GM18505 (cell line): ENCODE data around the gene DUS3L.
"Not testable (repeated sequence)": the region's sequence is repeated elsewhere in the genome, so short reads cannot be mapped to it uniquely, and the experiment has no call there.

Source experiments
- ATAC-seq: cut with Tn5 transposase; IDR thresholded peaks from one replicate; pipeline ENCODE4 v1.9.1; 2021; ENCODE audit not compliant: unreplicated experiment
- POLR2A ChIP-seq: IDR thresholded peaks from 4 replicates; pipeline ENCODE4 v1.6.1; 2011; ENCODE audit warnings: borderline replicate concordance; ENCODE audit not compliant: insufficient read depth, insufficient read length; ENCODE audit errors: extremely low read depth

Gene DUS3L

DNA sequence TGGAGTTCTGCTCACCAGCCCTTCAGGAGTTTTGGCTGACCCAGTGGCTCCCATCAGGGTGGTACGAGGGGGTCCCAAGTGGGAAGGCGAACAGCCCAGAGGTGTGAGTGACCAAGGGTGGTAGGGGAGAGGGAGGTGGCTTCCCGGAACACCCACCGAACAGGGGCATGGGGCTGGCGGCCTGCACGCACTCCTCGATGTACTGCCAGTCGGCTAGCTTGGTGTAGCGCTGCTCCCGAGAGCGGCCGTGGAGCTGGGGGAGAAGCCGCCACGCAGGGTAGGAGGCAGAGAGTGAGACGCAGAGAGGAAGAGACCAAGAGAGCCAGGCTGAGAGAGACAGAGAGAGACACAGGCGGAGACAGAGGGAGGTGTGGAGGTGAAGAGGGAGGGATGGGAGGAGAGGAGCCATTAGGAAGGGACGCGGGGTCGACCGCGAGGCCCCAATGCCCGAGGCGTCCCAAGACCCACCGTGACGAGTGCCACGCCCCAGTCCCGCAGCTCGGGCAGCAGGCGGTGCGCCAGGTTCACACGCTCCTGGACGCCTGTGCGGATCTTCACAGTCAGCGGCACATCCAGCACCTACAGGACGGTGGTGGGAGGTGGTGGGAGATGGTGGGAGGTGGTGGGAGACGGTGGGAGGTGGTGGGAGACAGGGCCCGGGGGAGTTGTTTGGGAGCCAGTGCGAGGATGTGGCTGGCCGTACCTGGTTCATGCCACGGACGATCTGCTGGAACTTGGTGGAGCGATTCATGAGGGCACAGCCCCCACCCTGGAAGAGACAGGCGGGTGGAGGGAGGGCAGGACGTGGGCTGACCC is 4.2 kb downstream of the DUS3L start:
- no peak for TF ChIP-seq POLR2A
- ATAC-seq = no peak

DNA sequence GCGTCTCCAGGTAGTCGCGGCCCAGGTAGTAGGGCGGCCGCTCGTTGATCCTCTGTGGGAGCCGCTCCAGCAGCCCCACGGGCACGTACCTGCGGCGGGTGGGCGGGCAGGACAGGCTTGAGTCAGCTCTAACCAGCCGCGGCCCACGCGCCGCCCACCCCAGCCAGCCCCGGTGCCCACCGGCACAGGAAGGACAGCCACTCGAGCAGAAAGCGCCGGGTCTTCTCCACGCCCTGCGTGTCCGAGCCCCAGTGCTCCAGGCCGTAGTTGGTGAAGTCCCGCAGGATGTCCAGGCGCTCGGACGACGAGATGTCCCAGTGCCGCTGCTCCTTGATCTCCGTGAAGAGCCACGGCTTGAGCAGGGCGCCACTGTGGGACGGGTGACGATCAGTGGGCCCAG is 5.5 kb downstream of the DUS3L start:
- ATAC-seq = no peak
- no peak for TF ChIP-seq POLR2A

DNA sequence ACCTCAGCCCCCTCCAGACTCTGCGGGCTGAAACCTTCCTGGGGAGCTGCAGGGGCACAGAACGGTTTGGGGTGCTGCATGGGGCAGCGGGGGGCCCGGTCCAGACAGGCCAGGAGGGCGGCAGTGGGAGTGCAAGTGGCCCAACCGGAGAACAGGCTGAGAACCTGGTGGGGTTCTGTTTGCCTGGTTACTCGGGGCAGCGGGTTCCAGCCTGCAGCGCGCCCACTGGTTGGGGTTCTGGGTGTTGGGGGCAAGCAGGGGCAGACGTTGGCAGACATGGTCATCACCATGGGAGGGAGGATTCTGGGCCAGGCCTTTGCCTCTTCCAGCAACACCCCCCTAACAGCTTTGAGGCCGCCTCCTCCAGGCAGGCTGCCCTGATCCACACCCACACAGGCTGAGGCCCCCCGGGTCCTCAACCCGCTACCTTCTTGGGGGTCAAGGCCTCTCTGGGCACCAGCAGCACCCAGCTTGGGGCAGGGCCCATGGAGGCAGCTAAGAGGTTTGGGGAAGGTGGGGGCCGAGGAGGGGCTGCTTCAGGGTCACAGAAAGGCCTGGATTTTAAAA is 6.3 kb downstream of the DUS3L start, which contains the start of gene PRR22:
Gene PRR22, minus strand, starts transcription at position 166 of the 567 bp plus-strand sequence. Its CDS starts 86 bp downstream, at position 80.
- no peak for ATAC-seq

DNA sequence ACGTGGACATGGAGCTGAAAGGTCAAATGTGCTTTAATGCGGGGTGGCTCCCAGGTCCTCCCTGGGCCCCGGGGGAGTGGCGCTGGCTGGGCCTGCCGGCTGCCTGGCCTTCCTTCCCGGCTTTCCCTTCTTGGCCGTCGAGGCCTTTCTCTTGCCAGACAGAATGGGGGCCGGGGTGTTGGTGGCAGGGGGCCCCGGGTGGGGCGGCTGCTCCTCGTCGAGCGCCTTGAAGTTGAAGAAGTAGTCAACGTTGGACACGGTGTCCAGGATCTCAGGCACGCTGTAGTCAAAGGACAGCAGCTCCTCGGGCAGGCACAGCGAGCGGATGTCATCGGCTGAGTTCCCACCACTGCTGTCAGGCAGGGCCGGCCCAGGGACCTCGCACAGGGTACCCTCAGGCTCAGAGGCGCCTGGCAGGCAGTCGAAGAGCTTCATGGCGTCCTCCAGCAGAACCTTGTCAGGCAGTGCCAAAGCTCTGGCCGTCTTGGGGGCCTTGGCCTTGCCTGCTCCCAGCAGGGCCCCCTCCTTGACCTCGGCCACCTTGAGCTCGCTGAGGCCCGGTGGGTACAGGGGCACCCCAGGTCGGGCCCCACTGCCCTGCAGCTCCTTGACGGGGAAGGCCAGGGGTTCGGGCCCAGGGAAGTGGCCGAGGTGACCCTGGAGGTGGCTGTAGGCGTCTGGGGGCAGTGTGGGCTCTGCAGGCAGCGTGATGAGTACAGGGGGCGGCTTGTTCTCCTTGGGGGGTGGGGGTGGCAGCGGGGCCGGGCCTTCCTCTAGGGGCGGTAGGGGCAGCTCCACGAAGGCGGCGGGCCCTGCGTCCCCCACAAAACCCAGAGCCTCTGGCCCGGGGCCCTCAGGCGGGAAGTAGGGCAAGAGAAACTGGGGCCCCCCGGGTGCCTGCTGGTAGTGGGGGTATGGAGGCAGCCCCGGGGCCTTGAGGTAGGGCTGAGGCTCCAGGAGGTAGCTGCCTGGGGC is 7.7 kb downstream of the DUS3L start:
- no peak for TF ChIP-seq POLR2A
- ATAC-seq = no peak

More for the DNA sequence above, 6.3 kb downstream of the DUS3L start, which contains the start of gene PRR22:
- TF ChIP-seq POLR2A = no peak

DNA sequence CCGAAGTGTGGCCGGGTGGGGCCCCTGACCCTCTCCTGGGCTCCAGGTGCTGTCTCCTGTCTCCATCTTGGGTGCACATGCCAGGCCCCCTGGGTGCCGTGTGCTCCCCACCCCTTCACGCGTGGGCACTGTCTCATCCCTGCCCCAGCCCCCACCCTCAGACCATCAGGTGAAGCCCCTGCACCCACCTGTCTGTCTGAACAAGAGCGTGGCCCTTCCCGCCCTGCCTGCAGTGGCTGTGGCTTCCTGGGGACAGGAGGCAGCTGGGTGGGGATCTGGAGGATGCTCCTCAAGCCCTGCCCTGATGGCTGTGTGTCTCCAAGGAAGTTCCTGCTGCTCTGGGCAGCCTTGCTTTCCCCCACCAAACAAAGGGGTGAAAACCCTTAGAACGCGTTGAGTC is 8.6 kb downstream of the DUS3L start:
- no peak for TF ChIP-seq POLR2A
- ATAC-seq = no peak

DNA sequence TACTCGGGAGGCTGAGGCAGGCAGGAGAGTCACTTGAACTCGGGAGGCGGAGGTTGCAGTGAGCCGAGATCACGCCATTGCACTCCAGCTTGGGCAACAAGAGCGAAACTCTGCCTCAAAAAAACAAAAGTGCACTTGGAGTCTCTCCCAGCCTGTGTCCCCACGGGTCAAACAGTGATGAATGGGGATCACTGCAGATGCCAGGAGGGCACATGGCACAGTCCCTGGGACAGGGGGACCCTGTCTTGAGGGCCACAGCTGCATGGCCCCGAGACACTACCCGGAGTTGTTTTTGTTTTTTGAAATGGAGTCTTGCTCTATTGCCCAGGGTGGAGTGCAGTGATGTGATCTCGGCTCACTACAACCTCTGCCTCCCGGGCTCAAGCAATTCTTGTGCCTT is 10.0 kb downstream of the DUS3L start:
- not testable (repeated sequence) for ATAC-seq

DNA sequence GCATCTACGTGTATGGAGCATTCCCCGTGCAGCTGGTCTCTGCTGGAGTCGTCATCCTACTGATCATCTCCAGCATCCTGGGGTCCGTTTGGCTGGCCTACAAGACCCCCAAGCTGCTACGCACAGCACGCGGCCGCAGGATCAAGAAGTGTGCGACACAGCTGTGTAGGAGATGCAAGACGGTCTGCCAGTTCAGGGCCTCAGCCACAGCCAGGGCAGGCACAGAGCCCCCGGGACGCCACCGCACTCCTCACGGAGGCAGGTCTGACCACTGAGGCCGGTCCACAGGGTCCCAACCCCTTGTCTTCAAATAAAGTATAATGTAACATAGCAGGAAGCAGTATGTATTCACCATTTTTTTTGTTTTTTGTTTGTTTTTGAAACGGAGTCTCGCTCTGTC is 12.6 kb downstream of the DUS3L start:
- no peak for ATAC-seq
- TF ChIP-seq POLR2A = no peak

DNA sequence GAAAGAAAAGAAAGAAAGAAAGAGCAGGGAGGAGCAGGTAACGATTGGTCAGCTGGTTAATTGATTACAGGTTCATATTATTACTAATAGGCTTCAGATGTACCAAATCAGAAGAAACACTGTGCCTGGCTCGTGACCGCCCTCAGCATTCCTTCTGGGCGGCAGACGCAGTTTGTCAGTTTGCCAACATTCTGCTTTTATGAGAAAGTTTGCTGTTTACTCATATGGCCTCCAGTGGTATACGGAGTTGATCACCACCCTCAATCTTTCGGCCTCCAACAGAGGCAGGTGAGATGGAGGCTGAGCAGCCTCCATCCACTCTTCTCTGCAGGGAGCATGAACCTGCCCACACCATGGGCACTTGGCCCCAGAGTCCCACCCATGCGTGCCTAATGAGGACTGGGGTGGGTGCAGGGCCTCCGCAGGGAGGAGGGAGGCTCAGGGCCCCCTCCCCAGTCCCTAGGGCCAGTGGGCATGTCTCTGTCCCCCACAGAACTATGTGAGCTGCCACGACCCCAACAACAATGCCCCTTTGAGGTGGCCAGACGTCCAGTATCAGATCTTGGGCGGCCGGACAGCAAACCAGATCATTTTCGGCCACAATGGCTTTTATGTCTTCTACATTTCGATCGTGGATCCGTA is 15.2 kb downstream of the DUS3L start:
- no peak for TF ChIP-seq POLR2A
- ATAC-seq = no peak

DNA sequence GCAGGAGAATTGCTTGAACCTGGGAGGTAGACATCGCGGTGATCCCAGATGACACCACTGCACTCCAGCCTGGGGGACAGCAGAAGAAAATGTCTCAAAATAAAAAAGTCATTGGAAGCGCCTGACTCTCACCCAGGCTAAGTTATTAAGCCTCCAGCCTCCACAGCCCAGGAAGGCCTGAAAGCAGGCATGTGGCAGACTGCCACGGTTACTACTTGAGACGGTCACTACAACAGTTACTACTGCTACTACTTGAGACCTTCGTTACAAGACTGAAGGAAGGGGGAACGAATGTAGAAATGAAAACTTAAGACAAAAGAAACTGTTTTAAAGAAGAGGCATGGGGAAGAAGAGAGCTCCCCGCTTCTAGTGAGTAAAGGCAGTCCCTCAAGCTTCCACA is 16.0 kb downstream of the DUS3L start:
- ATAC-seq = no peak
- no peak for TF ChIP-seq POLR2A

DNA sequence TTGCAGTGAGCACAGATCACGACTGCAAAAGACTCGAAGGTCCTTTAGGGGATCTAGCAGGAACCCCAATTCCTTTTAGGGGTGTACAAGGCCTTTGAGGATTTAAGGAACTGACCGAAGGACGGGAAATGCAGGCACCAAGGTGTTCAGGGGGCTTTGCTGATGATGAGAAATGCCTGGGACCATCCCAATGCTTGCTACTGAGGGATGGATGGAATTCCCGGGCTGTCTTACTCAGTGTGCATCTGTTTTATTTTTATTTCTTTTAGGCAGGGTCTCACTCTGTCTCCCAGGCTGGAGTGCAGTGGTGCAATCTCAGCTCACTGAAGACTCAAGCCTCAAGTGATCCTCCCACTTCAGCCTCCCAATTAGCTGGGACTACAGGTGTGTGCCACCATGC is 17.7 kb downstream of the DUS3L start:
- no peak for ATAC-seq
- no peak for TF ChIP-seq POLR2A

DNA sequence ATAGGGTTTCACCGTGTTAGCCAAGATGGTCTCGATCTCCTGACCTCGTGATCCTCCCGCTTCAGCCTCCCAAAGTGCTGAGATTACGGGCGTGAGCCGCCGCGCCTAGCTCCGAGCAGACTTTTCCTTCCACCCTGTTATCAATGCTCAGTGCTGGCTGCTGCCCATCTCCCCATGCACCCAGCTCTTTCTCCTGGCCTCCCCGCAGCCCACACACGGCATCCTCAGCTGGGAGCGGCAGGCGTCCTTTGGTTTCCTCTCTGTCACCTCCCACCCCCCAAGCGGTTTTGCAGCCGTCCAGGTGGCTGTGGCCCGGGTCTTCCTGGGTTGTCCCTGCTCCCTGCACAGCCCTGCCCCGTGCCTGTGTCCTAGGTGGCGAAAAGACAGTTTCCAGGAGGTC is 18.5 kb downstream of the DUS3L start:
- ATAC-seq = no peak

DNA sequence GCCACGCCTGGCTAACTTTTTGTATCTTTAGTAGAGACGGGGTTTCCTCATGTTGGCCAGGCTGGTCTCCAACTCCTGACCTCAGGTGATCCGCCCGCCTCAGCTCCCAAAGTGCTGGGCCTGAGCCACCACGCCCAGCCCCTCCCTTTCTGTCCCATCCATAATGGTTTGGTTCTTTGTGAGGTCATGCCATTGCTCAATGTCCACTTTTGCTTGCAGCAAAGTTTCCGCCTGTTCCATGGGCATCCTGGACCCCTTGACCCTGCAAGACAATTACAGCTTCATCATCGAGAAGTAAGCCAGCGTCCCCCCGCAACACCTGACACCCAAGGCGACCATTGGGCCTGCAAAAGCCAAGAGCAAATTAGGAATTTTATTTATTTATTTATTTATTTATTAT is 23.0 kb downstream of the DUS3L start:
- no peak for TF ChIP-seq POLR2A
- no peak for ATAC-seq

More for the DNA sequence above, 18.5 kb downstream of the DUS3L start:
- TF ChIP-seq POLR2A = no peak

DNA sequence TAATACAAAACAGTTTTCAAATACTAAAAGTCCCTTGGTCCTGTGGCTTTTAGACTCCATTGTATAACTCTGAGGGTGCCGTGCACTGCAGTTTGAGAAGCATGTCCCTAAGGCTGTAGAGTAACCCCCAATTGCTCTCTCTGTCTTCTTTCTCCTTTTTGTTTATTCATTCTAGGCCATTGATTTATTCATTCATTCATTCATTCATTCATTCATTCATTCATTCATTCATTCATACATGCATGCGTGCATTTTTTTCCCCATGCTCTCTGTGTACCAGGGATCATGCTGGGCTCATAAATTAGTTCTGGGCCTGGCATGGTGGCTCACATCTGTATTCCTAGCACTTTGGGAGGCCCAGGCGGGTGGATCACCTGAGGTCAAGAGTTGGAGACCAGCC is 25.7 kb downstream of the DUS3L start:
- ATAC-seq = no peak

DNA sequence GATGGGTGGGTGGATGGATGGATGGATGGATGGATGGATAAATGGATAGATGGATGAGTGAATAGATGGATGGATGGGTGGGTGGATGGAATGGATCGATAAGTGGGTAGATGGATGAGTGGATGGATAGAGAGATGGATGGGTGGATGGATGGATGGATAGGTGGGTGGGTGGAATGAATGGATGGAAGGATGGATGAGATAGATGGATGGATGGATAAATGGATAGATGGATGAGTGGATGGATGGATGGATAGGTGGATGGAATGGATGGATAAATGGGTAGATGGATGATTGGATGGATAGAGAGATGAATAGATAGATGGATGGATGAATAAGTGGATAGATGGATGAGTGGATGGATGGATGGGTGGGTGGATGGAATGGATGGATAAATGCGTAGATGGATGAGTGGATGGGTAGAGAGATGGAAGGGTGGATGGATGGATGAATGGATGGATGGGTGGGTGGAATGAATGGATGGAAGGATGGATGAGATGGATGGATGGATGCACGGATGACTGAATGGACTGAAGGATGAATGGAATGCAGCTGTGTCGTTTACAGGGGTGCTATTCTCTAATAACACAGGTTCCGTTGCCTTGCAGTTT is 28.2 kb downstream of the DUS3L start:
- no peak for TF ChIP-seq POLR2A
- ATAC-seq = no peak

More for the DNA sequence above, 25.7 kb downstream of the DUS3L start:
- no peak for TF ChIP-seq POLR2A
